Measurements from ENCODE around the gene PPP1R8. TPM values are rescaled to one million over a fixed set of nuclear protein-coding genes. Genes with fewer than 3 reads are reported as not detected.

The PPP1R8 gene
- total and polyA plus RNA-seq, 2 of the 8 experiments (the other 6 are each of a cell fraction or from before 2014, with no cell fraction given) = 33.4 to 51.8 TPM

DNA sequence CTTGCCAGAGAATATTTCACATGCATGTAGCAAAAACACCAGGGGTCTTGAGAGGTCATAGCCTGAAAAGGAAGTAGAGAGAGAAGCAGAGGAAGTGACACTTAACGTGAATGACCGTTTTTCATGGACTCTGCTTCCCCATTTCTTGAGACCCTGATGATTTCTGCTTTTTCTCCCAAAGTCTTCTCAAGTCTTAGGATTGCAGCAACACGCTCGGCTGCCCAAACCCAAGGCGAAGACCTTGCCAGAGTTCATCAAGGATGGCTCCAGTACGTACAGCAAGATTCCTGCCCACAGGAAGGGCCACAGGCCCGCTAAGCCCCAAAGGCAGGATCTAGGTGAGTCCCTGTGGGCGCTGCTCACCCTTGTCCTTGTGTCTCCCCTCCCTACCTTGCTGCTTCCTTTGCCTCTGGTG lies 54.5 kb downstream of the PPP1R8 start (continued):
- TF ChIP-seq KDM1A (IDR thresholded peaks at IDR 0.05; ENCODE audit: borderline replicate concordance, low read length) (no peak), RNF2 (IDR thresholded peaks at IDR 0.05; ENCODE audit: borderline replicate concordance, low read depth, low read length, missing control alignments, poor library complexity, severe bottlenecking) (no peak), CBX5 (IDR thresholded peaks at IDR 0.05; ENCODE audit: low read depth, low read length) (no peak), RFX5 (IDR thresholded peaks at IDR 0.05; ENCODE audit: borderline replicate concordance, low read depth, low read length) (no peak), KDM5A (IDR thresholded peaks at IDR 0.05; ENCODE audit: low read length) (no peak), SUZ12 (IDR thresholded peaks at IDR 0.05; ENCODE audit: low read length) (no peak)
- TF ChIP-seq, protein P1, sequence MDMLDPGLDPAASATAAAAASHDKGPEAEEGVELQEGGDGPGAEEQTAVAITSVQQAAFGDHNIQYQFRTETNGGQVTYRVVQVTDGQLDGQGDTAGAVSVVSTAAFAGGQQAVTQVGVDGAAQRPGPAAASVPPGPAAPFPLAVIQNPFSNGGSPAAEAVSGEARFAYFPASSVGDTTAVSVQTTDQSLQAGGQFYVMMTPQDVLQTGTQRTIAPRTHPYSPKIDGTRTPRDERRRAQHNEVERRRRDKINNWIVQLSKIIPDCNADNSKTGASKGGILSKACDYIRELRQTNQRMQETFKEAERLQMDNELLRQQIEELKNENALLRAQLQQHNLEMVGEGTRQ (IDR thresholded peaks at IDR 0.05; ENCODE audit: low read length) = no peak
- TF ChIP-seq, protein P2, sequence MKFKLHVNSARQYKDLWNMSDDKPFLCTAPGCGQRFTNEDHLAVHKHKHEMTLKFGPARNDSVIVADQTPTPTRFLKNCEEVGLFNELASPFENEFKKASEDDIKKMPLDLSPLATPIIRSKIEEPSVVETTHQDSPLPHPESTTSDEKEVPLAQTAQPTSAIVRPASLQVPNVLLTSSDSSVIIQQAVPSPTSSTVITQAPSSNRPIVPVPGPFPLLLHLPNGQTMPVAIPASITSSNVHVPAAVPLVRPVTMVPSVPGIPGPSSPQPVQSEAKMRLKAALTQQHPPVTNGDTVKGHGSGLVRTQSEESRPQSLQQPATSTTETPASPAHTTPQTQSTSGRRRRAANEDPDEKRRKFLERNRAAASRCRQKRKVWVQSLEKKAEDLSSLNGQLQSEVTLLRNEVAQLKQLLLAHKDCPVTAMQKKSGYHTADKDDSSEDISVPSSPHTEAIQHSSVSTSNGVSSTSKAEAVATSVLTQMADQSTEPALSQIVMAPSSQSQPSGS (IDR thresholded peaks at IDR 0.05; ENCODE audit: low read length) = no peak

All from H1 (cell line).